GM21723 (cell line): Measurements from ENCODE around the gene ZNF615.
"Not testable (repeated sequence)": the region's sequence is repeated elsewhere in the genome, so short reads cannot be mapped to it uniquely, and the experiment has no call there.

Experiments used
- ATAC-seq: cut with Tn5 transposase; IDR thresholded peaks from one replicate; pipeline ENCODE4 v1.9.1; 2021; ENCODE audit warnings: mild to moderate bottlenecking, moderate library complexity; ENCODE audit not compliant: unreplicated experiment

ZNF615 gene

DNA sequence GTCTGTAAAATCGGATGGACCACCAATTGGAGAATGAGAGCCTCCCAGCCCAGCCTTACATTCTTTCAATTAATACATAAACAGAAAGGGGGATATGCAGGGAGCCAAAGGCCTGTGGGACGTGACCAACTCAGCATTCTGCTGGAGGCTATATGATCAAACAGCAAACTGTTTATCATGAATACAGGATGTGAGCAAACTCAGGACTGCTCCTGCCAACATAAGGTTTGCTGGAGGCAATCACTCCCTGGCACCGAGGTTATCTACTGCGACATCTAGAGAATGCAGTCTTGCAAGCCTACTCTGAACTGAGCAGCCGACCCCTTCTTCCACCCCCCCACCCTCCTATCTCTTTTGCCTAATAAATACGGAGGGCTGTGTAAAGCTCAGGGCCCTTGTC is 27.1 kb downstream of the ZNF615 start:
- not testable (repeated sequence) for ATAC-seq

DNA sequence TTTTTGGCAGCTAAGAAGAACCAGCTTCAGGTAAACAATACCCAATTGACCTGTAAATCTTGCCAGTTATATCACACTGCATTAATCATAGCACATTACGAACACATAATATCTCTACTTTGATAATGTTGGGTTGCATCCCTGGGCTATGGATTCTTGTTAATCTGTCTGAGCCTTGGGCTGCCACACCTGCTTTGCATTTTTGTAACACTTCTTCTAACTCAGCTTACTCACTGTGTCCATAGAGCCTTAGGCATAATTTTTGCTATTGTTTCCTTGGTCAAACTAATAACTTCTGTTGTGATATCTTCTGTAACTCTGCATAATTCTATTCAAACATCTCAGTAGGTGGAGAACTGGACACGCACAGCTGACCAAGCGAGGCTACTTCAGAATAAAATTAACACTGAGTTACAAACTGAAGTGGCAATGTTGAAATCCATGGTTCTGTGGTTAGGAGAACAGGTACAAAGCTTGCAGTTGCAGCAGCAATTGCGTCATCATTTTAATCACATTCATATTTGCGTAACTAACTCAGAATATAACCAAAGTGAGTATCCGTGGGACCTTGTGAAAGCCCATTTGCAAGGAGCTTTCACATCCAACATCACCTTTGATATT is 27.8 kb downstream of the ZNF615 start:
- no peak for ATAC-seq

DNA sequence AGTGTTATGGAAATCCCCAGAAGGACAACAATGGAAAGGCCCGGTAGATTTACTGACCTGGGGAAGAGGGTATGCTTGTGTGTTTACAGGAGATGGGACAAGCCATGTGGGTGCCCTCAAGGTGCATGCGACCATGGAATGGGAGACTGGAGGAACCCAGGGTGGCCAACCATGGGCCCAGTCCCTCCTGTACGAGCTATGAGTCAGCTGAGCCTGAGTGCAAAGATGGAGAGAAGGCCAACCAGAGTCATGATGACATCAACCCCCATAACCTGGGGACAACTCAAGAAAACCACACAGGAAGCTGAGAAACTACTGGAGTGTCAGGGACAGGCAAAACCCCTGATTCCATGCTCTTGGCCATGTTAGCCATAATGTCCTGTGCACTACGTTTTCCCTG is 29.1 kb downstream of the ZNF615 start:
- ATAC-seq, result no peak

DNA sequence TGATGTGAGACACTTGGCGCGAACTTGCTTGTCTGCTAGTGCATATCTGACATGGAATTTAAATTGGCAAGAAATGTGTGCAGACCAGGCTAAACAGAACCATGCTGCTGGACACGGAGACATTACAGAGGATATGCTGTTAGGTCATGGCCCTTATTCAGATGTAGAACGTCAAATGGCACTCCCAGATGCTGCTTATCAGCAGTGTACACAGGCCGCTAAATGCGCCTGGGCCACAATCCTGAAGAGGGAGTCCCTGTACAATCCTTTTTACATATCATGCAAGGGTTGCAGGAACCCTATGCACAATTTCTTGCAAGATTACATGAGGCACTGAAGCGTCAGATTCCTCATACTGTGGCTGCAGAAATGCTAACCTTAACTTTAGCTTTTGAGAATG is 30.7 kb downstream of the ZNF615 start:
- no peak for ATAC-seq

DNA sequence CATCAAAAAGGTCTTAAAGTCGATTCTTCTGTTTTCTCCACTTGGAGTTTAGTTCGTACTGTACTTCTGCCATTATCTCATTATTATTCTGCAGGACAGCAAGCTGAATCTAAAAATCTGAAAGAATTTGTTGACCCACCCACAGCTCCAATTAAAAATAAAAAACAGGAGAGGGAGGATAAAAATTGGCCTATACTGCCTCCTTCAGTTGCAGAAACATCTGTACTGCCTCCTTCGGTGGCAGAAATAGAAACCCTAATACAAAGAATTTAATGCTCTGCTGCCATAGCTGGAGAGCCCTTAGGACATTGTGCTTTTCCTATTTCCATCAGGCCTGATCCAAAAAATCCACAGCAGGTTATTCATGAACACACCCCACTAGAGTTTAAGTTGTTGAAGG is 31.2 kb downstream of the ZNF615 start:
- ATAC-seq, result no peak

DNA sequence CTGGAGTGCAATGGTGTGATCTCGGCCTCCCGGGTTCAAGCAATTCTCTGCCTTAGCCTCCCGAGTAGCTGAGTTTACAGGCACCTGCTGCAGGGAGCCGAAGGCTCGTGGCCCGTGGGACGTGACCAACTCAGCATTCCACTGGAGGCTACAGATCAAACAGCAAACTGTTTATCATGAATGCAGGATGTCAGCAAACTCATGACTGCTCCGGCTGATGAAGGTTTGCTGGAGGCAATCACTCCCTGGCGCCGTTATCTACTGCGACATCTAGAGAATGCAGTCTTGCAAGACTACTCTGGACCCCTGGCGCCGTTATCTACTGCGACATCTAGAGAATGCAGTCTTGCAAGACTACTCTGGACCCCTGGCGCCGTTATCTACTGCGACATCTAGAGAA is 32.2 kb downstream of the ZNF615 start:
- ATAC-seq, result not testable (repeated sequence)

DNA sequence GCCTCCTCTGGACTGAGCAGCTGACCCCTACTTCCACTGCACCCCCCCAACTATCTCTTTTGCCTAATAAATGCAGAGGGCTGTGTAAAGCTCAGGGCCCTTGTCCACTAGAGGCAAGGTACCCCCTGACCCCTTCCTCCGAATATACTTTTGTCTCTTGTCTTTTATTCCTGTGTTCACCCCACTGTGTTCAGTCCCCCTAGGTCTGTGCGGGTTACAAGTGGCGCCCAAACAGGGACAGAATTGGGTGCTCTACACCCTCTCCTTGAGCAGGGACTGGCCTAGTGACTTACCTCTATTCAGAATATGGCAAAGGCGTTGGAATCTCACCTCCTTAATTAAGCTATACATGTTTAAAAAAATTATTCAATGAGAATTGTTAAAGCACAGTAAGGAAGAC is 36.4 kb downstream of the ZNF615 start:
- no peak for ATAC-seq

- ATAC-seq, result no peak
These were observed 37.3 kb downstream of the ZNF615 start for GRCh38 chr19:51970718-51971117.

DNA sequence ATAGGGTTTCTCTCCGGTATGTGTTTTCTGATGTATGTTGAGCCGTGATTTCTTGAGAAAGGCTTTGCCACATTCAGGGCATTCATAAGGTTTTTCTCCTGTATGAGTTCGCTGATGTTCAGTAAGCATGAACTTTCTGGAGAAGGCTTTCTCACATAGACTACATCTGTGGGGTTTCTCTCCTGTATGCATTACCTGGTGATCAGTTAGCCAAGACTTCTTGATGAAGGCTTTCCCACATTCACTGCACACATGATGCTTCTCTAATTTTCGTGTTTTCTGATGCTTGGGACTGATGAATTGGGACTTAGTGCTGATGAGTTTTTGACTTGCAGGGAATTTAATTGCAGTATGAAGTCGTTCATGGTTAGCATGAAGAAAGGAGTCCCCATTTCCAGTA is 42.4 kb downstream of the ZNF615 start:
- no peak for ATAC-seq

DNA sequence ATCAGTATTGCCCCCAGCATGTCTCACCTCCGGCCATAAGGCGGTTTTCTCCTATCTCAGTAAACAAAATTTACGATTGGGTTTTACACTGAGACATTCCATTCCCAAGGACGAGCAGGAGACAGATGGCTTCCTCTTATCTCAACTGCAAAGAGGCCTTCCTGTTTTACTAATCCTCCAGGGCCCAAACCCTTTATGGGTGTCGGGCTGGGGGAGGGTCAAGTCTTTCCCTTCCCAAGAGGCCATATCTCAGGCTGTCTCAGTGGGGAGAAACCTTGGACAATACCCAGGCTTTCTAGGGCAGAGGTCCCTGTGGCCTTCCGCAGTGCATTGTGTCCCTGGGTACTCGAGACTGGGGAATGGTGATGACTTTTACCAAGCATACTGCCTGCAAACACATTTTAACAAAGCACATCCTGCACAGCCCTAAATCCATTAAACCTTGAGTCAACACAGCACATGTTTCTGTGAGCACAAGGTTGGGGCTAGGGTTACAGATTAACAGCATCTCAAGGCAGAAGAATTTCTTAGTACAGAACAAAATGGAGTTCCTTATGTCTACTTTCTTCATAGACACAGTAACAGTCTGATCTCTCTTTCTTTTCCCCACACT is 47.3 kb downstream of the ZNF615 start:
- not testable (repeated sequence) for ATAC-seq

DNA sequence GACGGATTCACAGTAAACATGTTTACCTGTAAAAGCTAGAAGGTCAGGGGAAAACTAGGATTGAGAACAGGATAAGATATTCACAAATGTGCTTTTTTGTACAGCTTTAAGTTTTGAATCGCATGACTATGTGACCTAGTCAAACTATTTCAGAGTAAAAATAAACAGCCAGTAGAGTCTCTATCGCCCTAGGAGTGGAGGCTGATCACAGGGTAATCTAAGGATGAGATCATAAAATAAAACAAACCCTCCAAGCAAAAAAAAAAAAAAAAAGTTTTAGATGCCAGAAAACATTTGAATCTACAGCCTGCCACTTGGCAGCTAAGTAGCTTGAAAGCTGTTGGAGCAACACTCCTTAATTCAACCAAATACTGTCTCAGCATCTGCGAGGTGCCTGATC is 48.2 kb downstream of the ZNF615 start:
- no peak for ATAC-seq

GRCh38 chr19:51957846-51958245 is 50.2 kb downstream of the ZNF615 start:
- ATAC-seq, result not testable (repeated sequence)

- no peak for ATAC-seq
These were observed 59.0 kb downstream of the ZNF615 start for GRCh38 chr19:51948975-51949374.

DNA sequence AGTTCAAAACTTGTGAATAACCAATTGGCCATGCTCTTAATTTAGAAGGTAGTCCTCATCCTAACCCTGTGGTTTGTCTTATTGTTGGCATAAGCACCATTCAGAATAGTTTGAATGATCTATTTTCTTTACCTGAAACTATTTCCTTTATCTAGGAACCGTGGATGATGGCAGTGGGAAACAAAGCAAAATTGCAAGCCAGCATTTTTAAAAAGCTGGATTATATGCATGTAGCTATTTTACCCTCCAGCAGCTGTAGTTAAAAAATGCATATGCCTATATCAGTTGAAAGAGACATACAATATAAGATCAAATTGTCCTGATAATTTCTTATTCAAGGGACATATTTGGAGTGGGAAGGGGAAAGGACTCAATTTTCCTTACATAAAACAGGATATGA is 61.4 kb downstream of the ZNF615 start:
- no peak for ATAC-seq

DNA sequence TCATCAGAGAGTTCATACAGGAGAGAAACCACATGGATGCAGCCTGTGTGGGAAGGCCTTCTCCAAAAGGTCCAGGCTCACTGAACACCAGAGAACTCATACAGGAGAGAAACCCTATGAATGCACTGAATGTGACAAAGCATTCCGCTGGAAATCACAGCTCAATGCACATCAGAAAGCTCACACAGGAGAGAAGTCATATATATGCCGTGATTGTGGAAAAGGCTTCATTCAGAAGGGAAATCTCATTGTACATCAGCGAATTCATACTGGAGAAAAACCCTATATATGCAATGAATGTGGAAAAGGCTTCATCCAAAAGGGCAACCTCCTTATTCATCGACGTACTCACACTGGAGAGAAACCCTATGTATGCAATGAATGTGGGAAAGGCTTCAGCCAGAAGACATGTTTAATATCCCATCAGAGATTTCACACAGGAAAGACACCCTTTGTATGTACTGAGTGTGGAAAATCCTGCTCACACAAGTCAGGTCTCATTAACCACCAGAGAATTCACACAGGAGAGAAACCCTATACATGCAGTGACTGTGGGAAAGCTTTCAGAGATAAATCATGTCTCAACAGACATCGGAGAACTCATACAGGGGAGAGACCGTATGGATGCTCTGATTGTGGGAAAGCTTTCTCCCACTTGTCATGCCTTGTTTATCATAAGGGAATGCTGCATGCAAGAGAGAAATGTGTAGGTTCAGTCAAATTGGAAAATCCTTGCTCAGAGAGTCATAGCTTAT is 63.0 kb downstream of the ZNF615 start:
- ATAC-seq, result no peak
